ENCODE measurements around the gene SLC7A6. TPM values are rescaled to one million over a fixed set of nuclear protein-coding genes. Genes with fewer than 3 reads are reported as not detected.

The SLC7A6 gene
- total RNA-seq, 1 donor, result 15.2 TPM

DNA sequence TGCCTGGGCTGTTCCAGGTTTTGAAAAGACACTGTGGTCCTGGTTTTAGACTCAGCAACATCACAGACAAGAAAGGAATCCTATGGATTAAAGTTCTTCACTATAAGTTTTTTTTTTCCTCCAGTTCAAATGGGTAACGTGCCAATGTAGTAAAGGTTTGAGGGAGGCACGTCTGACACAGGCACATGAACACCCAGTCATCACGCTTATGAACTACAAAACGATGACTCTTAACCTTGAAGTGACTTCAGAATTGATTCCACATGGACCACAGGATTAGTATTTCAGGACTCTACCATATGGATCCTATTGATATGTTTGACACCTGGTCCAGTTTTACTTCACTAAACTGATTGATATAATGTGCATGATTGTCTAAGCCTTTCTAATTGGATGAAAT lies 48.8 kb downstream of the SLC7A6 start:
- TF ChIP-seq, protein P1, sequence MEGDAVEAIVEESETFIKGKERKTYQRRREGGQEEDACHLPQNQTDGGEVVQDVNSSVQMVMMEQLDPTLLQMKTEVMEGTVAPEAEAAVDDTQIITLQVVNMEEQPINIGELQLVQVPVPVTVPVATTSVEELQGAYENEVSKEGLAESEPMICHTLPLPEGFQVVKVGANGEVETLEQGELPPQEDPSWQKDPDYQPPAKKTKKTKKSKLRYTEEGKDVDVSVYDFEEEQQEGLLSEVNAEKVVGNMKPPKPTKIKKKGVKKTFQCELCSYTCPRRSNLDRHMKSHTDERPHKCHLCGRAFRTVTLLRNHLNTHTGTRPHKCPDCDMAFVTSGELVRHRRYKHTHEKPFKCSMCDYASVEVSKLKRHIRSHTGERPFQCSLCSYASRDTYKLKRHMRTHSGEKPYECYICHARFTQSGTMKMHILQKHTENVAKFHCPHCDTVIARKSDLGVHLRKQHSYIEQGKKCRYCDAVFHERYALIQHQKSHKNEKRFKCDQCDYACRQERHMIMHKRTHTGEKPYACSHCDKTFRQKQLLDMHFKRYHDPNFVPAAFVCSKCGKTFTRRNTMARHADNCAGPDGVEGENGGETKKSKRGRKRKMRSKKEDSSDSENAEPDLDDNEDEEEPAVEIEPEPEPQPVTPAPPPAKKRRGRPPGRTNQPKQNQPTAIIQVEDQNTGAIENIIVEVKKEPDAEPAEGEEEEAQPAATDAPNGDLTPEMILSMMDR (IDR thresholded peaks at IDR 0.05; ENCODE audit: insufficient read depth, low read length), result no peak
- no peak for DNase-seq (ENCODE audit: low read depth)
- H3K4me3 ChIP-seq (ENCODE audit: low read depth, low read length), result no peak overlapping the region

DNA sequence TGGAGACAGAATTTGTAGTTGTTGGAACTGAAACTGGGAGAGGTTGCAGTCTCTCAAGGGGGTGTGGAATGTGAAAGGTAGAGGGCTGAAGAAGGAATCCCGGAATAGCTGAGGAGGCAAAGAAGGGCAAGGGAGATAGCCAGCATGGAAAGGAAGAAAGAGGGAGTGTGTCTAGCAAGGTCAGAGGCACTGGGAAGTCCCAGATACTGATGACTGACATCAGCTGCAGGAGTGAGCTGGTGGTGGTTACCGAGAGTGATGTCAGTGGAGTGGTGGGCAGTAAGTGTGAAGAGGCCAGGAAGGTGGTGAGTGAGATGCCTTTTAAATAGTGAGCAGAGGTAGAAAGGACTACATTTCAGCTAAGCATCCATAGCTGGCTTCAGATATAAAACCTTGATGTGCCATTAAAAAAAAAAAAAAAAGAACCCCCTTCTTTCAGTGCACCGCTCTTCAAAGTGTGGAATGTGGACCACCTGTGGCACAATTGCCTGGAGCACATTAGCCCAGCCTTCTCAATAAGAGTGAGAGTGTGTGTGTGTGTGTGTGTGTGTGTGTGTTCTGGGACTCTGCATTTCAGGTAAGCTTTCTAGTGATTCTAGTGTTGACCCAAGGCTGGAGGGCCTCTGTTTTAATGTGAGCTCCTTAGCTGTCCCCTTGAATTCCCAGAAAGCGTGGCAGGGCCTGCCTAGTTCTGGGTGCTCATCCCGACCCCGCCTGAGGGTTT lies 55.0 kb downstream of the SLC7A6 start:
- H3K4me3 ChIP-seq (ENCODE audit: low read depth, low read length), result no peak overlapping the region
- DNase-seq (ENCODE audit: low read depth), result no peak
- TF ChIP-seq, protein P1 (IDR thresholded peaks at IDR 0.05; ENCODE audit: insufficient read depth, low read length), result no peak

DNA sequence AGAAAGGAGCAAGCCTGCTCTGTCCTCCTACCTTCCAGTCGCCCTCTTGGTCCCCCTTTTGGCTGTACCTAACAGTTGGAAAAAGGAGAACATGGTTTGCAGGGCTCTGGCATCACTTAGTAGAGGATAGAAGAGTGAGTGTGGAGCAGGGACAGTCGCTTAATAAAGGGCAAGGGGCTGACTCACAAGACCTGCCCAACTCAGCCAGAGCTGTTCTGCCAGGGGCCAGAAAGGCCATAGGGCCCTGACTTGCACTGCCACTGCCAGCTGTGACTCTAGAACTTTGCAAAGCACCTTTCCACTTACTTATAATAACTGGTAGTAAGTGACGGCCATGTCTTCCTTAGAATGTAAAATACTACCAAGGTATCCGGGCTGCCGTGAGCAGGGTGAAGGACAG lies 60.0 kb downstream of the SLC7A6 start:
- H3K4me3 ChIP-seq (ENCODE audit: low read depth, low read length), result no peak overlapping the region
- TF ChIP-seq, protein P1 (IDR thresholded peaks at IDR 0.05; ENCODE audit: insufficient read depth, low read length), result no peak
- DNase-seq (ENCODE audit: low read depth), result no peak

DNA sequence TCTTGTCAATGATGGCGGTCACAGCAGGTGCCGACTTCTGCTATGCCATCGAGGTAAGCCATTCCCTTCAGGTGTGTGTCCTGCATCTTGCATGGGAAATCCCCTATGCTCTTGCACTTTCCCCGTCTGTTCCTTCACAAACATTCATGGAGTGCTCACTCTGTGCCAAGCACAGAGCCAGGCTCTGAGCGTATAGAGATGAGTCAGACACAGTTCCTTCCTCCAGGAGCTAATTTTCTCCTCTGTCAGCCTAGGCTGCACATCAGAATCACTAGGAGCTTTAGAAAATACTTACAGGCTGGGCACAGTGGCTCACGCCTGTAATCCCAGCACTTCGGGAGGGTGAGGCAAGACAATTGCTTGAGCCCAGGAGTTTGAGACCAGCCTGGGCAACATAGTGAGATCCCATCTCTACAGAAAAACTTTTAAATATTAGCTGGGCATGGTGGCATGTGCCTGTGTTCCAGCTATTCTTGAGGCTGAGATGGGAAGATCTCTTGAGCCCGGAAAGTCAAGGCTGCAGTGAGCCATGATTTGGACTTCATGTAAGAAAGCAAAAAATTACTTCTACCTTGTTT lies 60.5 kb downstream of the SLC7A6 start:
- no peak overlapping the region for H3K4me3 ChIP-seq (ENCODE audit: low read depth, low read length)
- DNase-seq (ENCODE audit: low read depth), result no peak
- TF ChIP-seq, protein P1 (IDR thresholded peaks at IDR 0.05; ENCODE audit: insufficient read depth, low read length), result no peak

DNA sequence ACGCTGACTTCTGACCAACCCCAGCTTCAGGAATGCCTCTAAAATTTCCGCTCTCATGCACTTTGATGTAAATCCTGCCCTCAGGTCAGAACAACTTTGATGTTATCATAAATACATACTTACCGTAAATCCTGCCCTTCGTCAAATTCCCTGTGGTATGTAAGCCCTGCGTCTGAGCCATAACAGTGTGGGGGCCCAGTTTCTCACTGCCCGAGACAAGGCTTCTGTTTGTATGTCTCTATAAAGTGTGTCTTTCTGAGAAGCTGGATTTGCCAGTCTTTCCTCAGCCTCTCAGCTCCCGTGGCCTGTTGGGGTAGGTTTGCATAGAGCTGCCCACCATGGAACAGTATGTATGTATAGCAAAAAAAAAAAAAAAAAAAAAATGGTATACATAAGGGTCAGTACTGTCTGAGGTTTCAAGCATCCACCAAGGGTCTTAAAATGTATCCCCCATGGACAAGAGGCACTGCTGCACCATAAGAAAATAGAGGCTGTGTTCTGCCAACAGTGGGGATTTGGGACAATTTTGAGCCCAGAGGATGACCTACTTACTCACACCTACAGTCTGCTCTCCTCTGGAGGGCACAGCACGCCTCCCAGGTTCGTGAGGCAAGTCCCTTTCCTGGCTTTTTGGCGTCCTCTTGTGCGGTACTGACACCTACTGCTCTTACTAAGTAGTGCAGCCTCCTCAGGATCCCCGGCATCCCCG lies 64.0 kb downstream of the SLC7A6 start:
- DNase-seq (ENCODE audit: low read depth), result peak; percentile 85
- TF ChIP-seq, protein P1 (IDR thresholded peaks at IDR 0.05; ENCODE audit: insufficient read depth, low read length), result peak; percentile 95
- H3K4me3 ChIP-seq (ENCODE audit: low read depth, low read length), result no peak overlapping the region

DNA sequence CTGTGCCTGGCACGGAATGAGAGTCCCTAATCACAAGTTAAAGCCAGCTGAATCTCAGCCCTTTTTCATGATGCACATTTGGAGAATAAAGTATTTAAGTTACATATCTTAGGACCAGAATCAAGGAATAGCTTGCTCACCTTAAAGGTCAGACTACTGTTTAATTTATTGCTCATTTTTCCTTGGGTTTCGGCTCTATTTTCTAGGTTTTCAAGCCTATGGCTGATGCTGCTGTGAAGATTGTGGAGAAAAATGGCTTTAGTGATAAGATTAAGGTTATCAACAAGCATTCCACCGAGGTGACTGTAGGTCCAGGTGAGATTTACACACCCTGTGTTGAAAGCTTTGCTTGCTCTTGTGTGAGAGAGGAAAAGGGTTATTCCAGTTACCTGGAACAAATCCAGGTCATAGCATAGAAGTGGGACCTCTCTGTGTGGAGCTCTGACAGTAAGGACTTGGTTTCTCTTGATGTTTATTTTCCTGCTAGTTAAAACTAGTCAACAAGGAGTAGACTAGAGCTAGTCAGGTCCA lies 64.6 kb downstream of the SLC7A6 start:
- no peak for DNase-seq (ENCODE audit: low read depth)
- no peak overlapping the region for H3K4me3 ChIP-seq (ENCODE audit: low read depth, low read length)
- TF ChIP-seq, protein P1 (IDR thresholded peaks at IDR 0.05; ENCODE audit: insufficient read depth, low read length), result no peak

All from fibroblast of the aortic adventitia (primary cell).